Peyer's patch (tissue), 4 donors: Measurements from ENCODE around the gene TUSC2.

Experiments used
- CTCF ChIP-seq, 6 experiments: fragments of 450-650 bp in 4 of 6; fragments of 200-600 bp in 2 of 6; sonication (generic) in 1 of 6; IDR thresholded peaks; one replicate each; pipeline ENCODE4 v1.5.1; 2017 to 2019; ENCODE audit warnings: antibody characterized with exemption in 6 of 6, mild to moderate bottlenecking in 3 of 6, moderate library complexity in 1 of 6
- POLR2A ChIP-seq, 2 donors: fragments of 450-650 bp; IDR thresholded peaks; one replicate each; pipeline ENCODE4 v1.5.1; 2017; ENCODE audit warnings: antibody characterized with exemption in 2 of 2, mild to moderate bottlenecking in 2 of 2, moderate library complexity in 2 of 2

- TF ChIP-seq CTCF (IDR thresholded peaks at IDR 0.05), result no peak
- no peak for TF ChIP-seq POLR2A (IDR thresholded peaks at IDR 0.05)
Measured at GRCh38 chr3:50314816-50315215, 13.2 kb downstream of the TUSC2 start.
